ENCODE measurements around the gene DSCAML1. TPM values are rescaled to one million over a fixed set of nuclear protein-coding genes. Genes with fewer than 3 reads are reported as not detected.

The DSCAML1 gene
- total RNA-seq, 4 donors from 2014 or later, result 2.9 to 5.8 (median 3.3) TPM

DNA sequence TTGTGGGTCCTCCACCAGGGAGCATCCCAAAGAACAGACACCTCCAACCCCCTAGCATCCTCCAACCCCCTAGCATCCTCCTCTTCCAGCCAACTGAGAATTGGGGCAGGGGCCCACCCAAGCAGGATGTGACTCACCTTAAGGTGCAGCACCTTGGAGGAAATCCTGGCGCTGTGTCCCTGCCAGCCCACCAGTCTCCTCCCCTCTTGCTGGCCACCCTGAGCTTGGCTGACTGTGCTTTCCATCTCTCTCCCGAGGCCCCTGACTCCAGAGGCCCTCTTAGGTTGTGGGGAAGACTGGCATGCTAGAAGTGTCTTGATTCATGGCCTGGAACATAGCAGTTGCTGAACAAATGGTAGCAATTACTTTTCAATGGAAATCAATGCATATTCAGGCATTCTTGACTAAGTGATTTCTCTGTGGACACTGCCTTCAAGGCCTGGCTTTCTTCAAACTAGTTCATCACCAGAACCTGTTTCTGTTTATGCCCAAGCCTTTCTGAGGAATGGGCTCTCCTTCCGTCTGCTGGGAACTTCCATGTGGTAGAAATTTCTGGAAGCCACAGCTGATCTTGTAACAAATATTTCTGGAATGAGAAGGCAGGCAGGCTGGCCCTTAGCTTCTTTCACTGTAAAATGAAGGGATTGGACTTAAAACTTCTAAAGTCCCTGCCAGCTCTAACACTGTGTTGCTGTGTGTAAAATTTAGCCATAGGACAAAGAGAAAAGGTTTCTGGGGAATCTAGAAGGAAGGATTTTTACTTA is 408.8 kb downstream of the DSCAML1 start:
- Histone ChIP-seq H3K4me3 (no peak overlapping the region), H3K27me3 (no peaks in the 10 kb centered on the region), H3K36me3 (peaks cover 0 to 23% (median 8%) of the 10 kb centered on the region in 4 donors), H3K27ac (no peak overlapping the region), H3K4me1 (no peaks in the 10 kb centered on the region), H3K9me3 (no peaks in the 10 kb centered on the region)
- DNase-seq, result no peak
- no peak for TF ChIP-seq POLR2A (IDR thresholded peaks at IDR 0.05)
- no peak for TF ChIP-seq POLR2AphosphoS5 (IDR thresholded peaks at IDR 0.05)
- TF ChIP-seq EP300 (IDR thresholded peaks at IDR 0.05; ENCODE audit: low read depth), result no peak
- TF ChIP-seq, protein P1, sequence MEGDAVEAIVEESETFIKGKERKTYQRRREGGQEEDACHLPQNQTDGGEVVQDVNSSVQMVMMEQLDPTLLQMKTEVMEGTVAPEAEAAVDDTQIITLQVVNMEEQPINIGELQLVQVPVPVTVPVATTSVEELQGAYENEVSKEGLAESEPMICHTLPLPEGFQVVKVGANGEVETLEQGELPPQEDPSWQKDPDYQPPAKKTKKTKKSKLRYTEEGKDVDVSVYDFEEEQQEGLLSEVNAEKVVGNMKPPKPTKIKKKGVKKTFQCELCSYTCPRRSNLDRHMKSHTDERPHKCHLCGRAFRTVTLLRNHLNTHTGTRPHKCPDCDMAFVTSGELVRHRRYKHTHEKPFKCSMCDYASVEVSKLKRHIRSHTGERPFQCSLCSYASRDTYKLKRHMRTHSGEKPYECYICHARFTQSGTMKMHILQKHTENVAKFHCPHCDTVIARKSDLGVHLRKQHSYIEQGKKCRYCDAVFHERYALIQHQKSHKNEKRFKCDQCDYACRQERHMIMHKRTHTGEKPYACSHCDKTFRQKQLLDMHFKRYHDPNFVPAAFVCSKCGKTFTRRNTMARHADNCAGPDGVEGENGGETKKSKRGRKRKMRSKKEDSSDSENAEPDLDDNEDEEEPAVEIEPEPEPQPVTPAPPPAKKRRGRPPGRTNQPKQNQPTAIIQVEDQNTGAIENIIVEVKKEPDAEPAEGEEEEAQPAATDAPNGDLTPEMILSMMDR (IDR thresholded peaks at IDR 0.05), result no peak
- intact Hi-C loops (cut with DNase I; ENCODE audit: low total_unique reads) (no loop called here), in situ Hi-C loops (cut with MboI; ENCODE audit: low pct_ligation_motif_present in 1 of 4, low pct_unique_long_range_greater_than_20kb in 1 of 4, low sequenced_read_pairs in 3 of 4) (no loop called here)
- 80 to 88% methylated on average over 1 to 3 of the region's 3 CpGs for WGBS, 2 donors (ENCODE audit: low coverage in 1 of 2)

DNA sequence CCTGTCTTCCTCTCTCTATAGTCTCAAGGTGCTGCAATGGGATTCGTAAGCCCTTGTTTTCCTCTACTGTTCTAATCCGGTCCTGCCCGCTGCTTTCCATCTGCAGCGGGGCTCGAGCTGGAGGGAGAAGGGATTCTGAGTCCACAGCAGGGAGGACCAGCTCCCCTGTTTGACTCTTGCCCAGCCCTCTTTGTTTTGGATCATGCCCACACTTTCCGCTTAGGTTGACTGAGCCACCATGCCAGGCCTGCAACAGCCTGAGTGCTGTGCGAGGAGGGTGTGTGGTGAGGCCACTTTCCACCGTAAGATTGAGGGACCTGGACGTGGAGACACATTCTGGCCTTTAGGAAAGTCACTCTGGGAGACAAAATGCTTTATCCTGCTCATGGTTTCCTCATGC is 411.1 kb downstream of the DSCAML1 start:
- no peaks in the 10 kb centered on the region for H3K4me1 ChIP-seq
- peaks cover 0 to 6% (median 0%) of the 10 kb centered on the region in 4 donors for H3K36me3 ChIP-seq
- in situ Hi-C loops (cut with MboI; ENCODE audit: low pct_ligation_motif_present in 1 of 4, low pct_unique_long_range_greater_than_20kb in 1 of 4, low sequenced_read_pairs in 3 of 4), result no loop called here
- H3K27ac ChIP-seq, result no peak overlapping the region
- DNase-seq, result no peak
- no peaks in the 10 kb centered on the region for H3K9me3 ChIP-seq
- H3K27me3 ChIP-seq, result no peaks in the 10 kb centered on the region
- H3K4me3 ChIP-seq, result no peak overlapping the region
- intact Hi-C loops (cut with DNase I; ENCODE audit: low total_unique reads), result no loop called here
- 95% methylated on average over 9 of the region's 9 CpGs; no CpG with 5 or more reads in 1 of the 2 donors for WGBS, 2 donors (ENCODE audit: low coverage in 1 of 2)
- no peak for TF ChIP-seq EP300 (IDR thresholded peaks at IDR 0.05; ENCODE audit: low read depth)
- TF ChIP-seq, protein P1 (IDR thresholded peaks at IDR 0.05), result no peak
- TF ChIP-seq POLR2A (IDR thresholded peaks at IDR 0.05), result no peak
- no peak for TF ChIP-seq POLR2AphosphoS5 (IDR thresholded peaks at IDR 0.05)

DNA sequence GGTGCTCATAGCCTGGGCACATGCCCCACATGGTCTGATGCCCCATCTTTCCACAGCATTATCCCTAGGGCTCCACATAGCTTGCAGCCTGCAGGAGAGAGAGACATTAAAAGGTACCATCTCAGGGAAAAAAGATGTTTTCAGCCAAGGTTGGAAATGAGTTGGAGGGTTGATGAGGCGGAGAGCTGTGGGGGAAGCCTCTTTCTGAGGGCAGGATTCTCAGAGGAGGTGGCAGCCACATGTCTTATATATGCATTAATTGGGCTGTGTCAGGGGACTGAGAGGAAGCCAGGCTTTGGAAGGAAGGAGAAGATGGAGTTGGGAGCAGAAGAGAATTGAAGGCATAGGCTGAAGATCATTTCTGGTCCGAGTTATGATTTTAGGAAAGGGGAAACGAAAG is 411.5 kb downstream of the DSCAML1 start:
- in situ Hi-C loops (cut with MboI; ENCODE audit: low pct_ligation_motif_present in 1 of 4, low pct_unique_long_range_greater_than_20kb in 1 of 4, low sequenced_read_pairs in 3 of 4), result no loop called here

GRCh38 chr11:117384045-117384444 is 413.0 kb downstream of the DSCAML1 start:
- no peaks in the 10 kb centered on the region for H3K4me1 ChIP-seq
- no peak overlapping the region for H3K4me3 ChIP-seq
- H3K27ac ChIP-seq, result no peak overlapping the region
- H3K9me3 ChIP-seq, result no peaks in the 10 kb centered on the region
- DNase-seq, result no peak
- WGBS, 2 donors (ENCODE audit: low coverage in 1 of 2), result 78% methylated on average over 1 of the region's 1 CpG; no CpG with 5 or more reads in 1 of the 2 donors
- no peak for TF ChIP-seq EP300 (IDR thresholded peaks at IDR 0.05; ENCODE audit: low read depth)
- TF ChIP-seq, protein P1 (IDR thresholded peaks at IDR 0.05), result no peak
- TF ChIP-seq POLR2A (IDR thresholded peaks at IDR 0.05), result no peak
- no peak for TF ChIP-seq POLR2AphosphoS5 (IDR thresholded peaks at IDR 0.05)
- H3K27me3 ChIP-seq, result no peaks in the 10 kb centered on the region
- intact Hi-C loops (cut with DNase I; ENCODE audit: low total_unique reads), result no loop called here
- H3K36me3 ChIP-seq, result peaks cover 0 to 3% (median 0%) of the 10 kb centered on the region in 4 donors
- in situ Hi-C loops (cut with MboI; ENCODE audit: low pct_ligation_motif_present in 1 of 4, low pct_unique_long_range_greater_than_20kb in 1 of 4, low sequenced_read_pairs in 3 of 4), result no loop called here

More for the DNA sequence above, 411.5 kb downstream of the DSCAML1 start:
- intact Hi-C loops (cut with DNase I; ENCODE audit: low total_unique reads), result no loop called here
- Histone ChIP-seq H3K4me1 (no peaks in the 10 kb centered on the region), H3K27me3 (no peaks in the 10 kb centered on the region), H3K4me3 (no peak overlapping the region), H3K9me3 (no peaks in the 10 kb centered on the region), H3K27ac (no peak overlapping the region), H3K36me3 (peaks cover 0 to 3% (median 0%) of the 10 kb centered on the region in 4 donors)
- TF ChIP-seq POLR2A (IDR thresholded peaks at IDR 0.05) (no peak), POLR2AphosphoS5 (IDR thresholded peaks at IDR 0.05) (no peak), EP300 (IDR thresholded peaks at IDR 0.05; ENCODE audit: low read depth) (no peak)
- TF ChIP-seq, protein P1 (IDR thresholded peaks at IDR 0.05), result no peak
- DNase-seq, result no peak
- 97% methylated on average over 3 of the region's 3 CpGs for WGBS, 2 donors (ENCODE audit: low coverage in 1 of 2)
